MM.1S (cell line): ENCODE results near the gene HIPK4.

Experiments used
- DNase-seq: peaks from one replicate; pipeline ENCODE4 v3.0.0-alpha.2; 2015
- H2AFZ ChIP-seq: fragments of 300-600 bp; sonication (generic); 2 replicates; pipeline ENCODE4 v1.6.0; 2016; ENCODE audit warnings: antibody characterized with exemption, low read length
- H3F3A ChIP-seq: fragments of 300-600 bp; sonication (generic); 2 replicates; pipeline ENCODE4 v1.6.1; 2016; ENCODE audit warnings: mild to moderate bottlenecking, antibody characterized with exemption, low read length, moderate library complexity, mixed read lengths; ENCODE audit not compliant: insufficient read depth
- H3K27ac ChIP-seq: fragments of 300-600 bp; sonication (generic); 2 replicates; pipeline ENCODE4 v1.5.1; 2016; ENCODE audit warnings: mild to moderate bottlenecking, low read length
- H3K27me3 ChIP-seq: fragments of 300-600 bp; sonication (generic); replicated peaks from 2 replicates; pipeline ENCODE4 v1.6.0; 2016; ENCODE audit warnings: low read length; ENCODE audit not compliant: insufficient read depth
- H3K36me3 ChIP-seq: fragments of 300-600 bp; sonication (generic); replicated peaks from 2 replicates; pipeline ENCODE4 v1.6.1; 2016; ENCODE audit warnings: mild to moderate bottlenecking, low read length, mixed read lengths; ENCODE audit not compliant: insufficient read depth
- H3K4me1 ChIP-seq: fragments of 300-600 bp; sonication (generic); 2 replicates; pipeline ENCODE4 v1.6.1; 2016; ENCODE audit warnings: low read length, mixed read lengths
- H3K4me2 ChIP-seq: fragments of 300-600 bp; sonication (generic); 2 replicates; pipeline ENCODE4 v1.6.0; 2016; ENCODE audit warnings: low read depth, low read length
- H3K4me3 ChIP-seq: fragments of 300-600 bp; sonication (generic); 2 replicates; pipeline ENCODE4 v1.5.1; 2016; ENCODE audit warnings: low read length, mixed read lengths
- H3K79me2 ChIP-seq: fragments of 300-600 bp; sonication (generic); 2 replicates; pipeline ENCODE4 v1.6.1; 2016; ENCODE audit warnings: mixed run types, low read length, mixed read lengths
- H3K9ac ChIP-seq: fragments of 300-600 bp; sonication (generic); 2 replicates; pipeline ENCODE4 v1.6.1; 2016; ENCODE audit warnings: low read length, mixed read lengths
- H3K9me2 ChIP-seq: fragments of 300-600 bp; sonication (generic); replicated peaks from 2 replicates; pipeline ENCODE4 v1.6.1; 2016; ENCODE audit warnings: mild to moderate bottlenecking, low read length, mixed read lengths; ENCODE audit not compliant: insufficient read depth
- H3K9me3 ChIP-seq: fragments of 300-600 bp; sonication (generic); replicated peaks from 2 replicates; pipeline ENCODE4 v1.6.1; 2016; ENCODE audit warnings: mild to moderate bottlenecking, low read length, mixed read lengths; ENCODE audit not compliant: insufficient read depth
- H4K20me1 ChIP-seq: fragments of 300-600 bp; sonication (generic); 2 replicates; pipeline ENCODE4 v1.6.1; 2016; ENCODE audit warnings: mild to moderate bottlenecking, low read length, moderate library complexity, mixed read lengths; ENCODE audit not compliant: insufficient read depth
- EZH2 ChIP-seq: fragments of 300-600 bp; sonication (generic); optimal IDR thresholded peaks from 2 replicates; pipeline ENCODE3; 2017; ENCODE audit warnings: low read depth, mild to moderate bottlenecking, antibody characterized with exemption, low read length, mixed read lengths
- EZH2phosphoT487 ChIP-seq: fragments of 300-600 bp; sonication (generic); IDR thresholded peaks from 2 replicates; pipeline ENCODE4 v1.6.1; 2018; ENCODE audit warnings: antibody characterized with exemption, low read length
- TF ChIP-seq, protein P1 (sequence below): fragments of 300-600 bp; sonication (generic); IDR thresholded peaks from 2 replicates; pipeline ENCODE4 v1.5.1; 2016; ENCODE audit warnings: antibody characterized with exemption, low read length, mixed read lengths

The HIPK4 gene

DNA sequence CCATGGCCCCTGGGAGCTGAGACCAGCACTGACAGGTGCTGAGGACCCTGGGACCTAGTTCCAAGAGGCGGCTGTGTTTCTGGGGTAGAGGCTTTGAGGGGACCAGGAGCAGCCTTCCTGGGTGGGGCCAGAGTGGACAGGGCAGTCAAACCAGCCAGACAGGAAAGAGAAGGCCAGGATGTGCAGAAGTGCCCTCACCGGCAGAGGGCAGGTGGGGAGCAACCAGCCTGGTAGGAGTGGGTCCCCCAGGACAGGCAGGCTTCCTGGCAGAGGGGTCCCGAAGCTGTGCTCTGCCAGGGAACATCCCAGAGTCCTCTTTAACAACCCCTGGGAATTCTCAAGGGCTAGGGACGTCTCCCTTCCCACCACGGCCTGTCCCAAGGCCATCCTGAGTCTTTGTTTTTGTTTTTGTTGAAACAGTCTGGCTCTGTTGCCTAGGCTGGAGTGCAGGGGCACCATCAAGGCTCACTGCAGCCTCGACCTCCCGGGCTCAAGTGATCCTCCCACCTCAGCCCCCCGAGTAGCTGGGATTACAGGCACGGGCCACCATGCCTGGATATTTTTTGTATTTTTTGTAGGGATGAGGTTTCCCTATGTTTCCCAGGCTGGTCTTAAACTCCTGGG, 3.0 kb upstream of the HIPK4 start:
- no peaks in the 10 kb centered on the region for H3K79me2 ChIP-seq
- H3K4me1 ChIP-seq: no peaks in the 10 kb centered on the region
- H3F3A ChIP-seq: peaks cover 7% of the 10 kb centered on the region; the same call in 1 of the 2 replicates
- no peaks in the 10 kb centered on the region for H3K9me3 ChIP-seq
- H3K36me3 ChIP-seq: no peaks in the 10 kb centered on the region
- H3K27me3 ChIP-seq: peaks cover 44% of the 10 kb centered on the region
- H4K20me1 ChIP-seq: no peaks in the 10 kb centered on the region
- no peak overlapping the region for H2AFZ ChIP-seq
- no peak for TF ChIP-seq EZH2
- TF ChIP-seq EZH2phosphoT487: no peak
- TF ChIP-seq, protein P1, sequence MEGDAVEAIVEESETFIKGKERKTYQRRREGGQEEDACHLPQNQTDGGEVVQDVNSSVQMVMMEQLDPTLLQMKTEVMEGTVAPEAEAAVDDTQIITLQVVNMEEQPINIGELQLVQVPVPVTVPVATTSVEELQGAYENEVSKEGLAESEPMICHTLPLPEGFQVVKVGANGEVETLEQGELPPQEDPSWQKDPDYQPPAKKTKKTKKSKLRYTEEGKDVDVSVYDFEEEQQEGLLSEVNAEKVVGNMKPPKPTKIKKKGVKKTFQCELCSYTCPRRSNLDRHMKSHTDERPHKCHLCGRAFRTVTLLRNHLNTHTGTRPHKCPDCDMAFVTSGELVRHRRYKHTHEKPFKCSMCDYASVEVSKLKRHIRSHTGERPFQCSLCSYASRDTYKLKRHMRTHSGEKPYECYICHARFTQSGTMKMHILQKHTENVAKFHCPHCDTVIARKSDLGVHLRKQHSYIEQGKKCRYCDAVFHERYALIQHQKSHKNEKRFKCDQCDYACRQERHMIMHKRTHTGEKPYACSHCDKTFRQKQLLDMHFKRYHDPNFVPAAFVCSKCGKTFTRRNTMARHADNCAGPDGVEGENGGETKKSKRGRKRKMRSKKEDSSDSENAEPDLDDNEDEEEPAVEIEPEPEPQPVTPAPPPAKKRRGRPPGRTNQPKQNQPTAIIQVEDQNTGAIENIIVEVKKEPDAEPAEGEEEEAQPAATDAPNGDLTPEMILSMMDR: no peak
- no peaks in the 10 kb centered on the region for H3K9me2 ChIP-seq
- DNase-seq: no peak
- H3K9ac ChIP-seq: no peak overlapping the region
- no peak overlapping the region for H3K4me2 ChIP-seq
- H3K4me3 ChIP-seq: no peak overlapping the region
- H3K27ac ChIP-seq: no peak overlapping the region

DNA sequence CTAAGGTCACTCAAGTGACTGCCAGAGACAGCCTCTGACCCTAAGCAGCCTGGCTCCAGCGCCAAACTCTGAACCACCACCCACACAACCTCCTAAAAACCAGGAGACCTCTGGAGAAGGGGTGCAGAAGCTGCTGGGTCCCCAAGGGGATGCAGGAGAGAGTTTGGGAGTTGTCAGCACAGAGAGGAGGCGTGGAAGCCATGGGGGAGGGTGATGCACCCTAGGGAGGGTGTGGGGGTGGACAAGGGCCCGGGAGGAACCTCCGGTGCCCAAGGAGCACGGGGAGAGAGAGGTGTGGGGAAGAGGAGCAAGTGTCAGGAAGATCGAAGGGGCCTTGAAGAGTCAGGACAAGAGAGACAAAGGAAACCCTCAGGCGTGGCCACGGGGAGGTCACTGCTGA, 2.1 kb upstream of the HIPK4 start:
- Histone ChIP-seq H3K4me2 (no peak overlapping the region), H3F3A (peaks cover 7% of the 10 kb centered on the region; the same call in 1 of the 2 replicates), H2AFZ (no peak overlapping the region), H3K36me3 (no peaks in the 10 kb centered on the region), H3K9me3 (no peaks in the 10 kb centered on the region), H3K27me3 (peaks cover 44% of the 10 kb centered on the region), H3K9ac (no peak overlapping the region), H3K27ac (no peak overlapping the region), H3K4me3 (no peak overlapping the region), H3K4me1 (no peaks in the 10 kb centered on the region), H3K9me2 (no peaks in the 10 kb centered on the region), H3K79me2 (no peaks in the 10 kb centered on the region), H4K20me1 (no peaks in the 10 kb centered on the region)
- DNase-seq: no peak
- TF ChIP-seq, protein P1: no peak

DNA sequence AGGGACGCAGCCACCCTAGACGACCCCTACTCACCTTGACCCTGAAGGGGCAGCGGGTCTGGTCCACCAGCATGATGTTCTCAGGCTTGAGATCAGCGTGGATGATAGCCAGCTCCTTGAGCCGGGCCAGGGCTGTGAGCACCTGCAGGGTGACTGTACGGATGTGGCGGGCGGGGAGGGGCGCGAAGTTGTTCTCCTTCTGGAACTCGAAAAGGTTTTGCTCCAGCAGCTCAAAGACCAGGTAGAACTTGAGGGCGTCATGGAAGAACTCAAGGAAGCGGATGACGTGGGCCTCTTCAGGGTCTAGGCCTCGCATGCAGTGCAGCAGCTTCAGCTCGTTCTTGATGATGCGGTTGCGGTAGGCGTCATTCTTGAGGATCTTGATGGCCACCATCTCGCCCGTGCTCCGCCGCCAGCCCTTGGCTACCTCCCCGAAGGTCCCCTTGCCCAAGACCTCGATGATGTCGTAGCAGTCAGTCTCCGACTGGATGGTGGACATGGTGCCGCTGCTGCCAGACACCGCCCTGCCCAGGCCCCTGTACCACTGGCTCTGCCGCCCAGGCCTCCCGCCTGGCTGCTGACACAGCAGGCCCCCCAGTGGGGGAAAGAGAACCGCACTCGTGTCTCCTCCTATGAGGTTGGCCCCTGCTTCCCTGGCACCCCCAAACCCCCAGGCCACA, 437 bp downstream of the HIPK4 start:
- Histone ChIP-seq H3K9me3 (no peaks in the 10 kb centered on the region), H3K27ac (no peak overlapping the region), H4K20me1 (no peaks in the 10 kb centered on the region), H3K36me3 (no peaks in the 10 kb centered on the region), H3K4me2 (no peak overlapping the region), H2AFZ (no peak overlapping the region), H3K27me3 (peaks cover 27% of the 10 kb centered on the region), H3K4me3 (no peak overlapping the region), H3K79me2 (no peaks in the 10 kb centered on the region), H3K9ac (no peak overlapping the region), H3F3A (no peaks in the 10 kb centered on the region), H3K4me1 (no peaks in the 10 kb centered on the region), H3K9me2 (no peaks in the 10 kb centered on the region)
- TF ChIP-seq EZH2phosphoT487 (no peak), EZH2 (no peak)
- TF ChIP-seq, protein P1: no peak
- no peak for DNase-seq
